SK-N-DZ (cell line): ENCODE data around the gene LRP2.

Source experiments
- DNase-seq: peaks from one replicate; pipeline ENCODE4 v3.0.0-alpha.2; 2015; ENCODE audit warnings: low spot score

Gene LRP2

GRCh38 chr2:169091761-169092519, 270.4 kb downstream of the LRP2 start:
- no peak for DNase-seq

- DNase-seq = no peak
Observed at GRCh38 chr2:169091256-169091655, 271.1 kb downstream of the LRP2 start.

- no peak for DNase-seq
Observed at GRCh38 chr2:169090133-169090820, 272.1 kb downstream of the LRP2 start.

GRCh38 chr2:169089182-169089581, 273.2 kb downstream of the LRP2 start:
- DNase-seq = no peak

- no peak for DNase-seq
Observed at GRCh38 chr2:169087757-169088379, 274.5 kb downstream of the LRP2 start.

GRCh38 chr2:169086893-169087467, 275.4 kb downstream of the LRP2 start:
- DNase-seq = no peak

GRCh38 chr2:169082995-169083394, 279.3 kb downstream of the LRP2 start:
- no peak for DNase-seq

- DNase-seq = no peak
Observed at GRCh38 chr2:169081551-169081950, 280.8 kb downstream of the LRP2 start.

- DNase-seq = no peak
Observed at GRCh38 chr2:169080250-169081069, 281.9 kb downstream of the LRP2 start.

GRCh38 chr2:169077674-169078240, 284.6 kb downstream of the LRP2 start:
- DNase-seq = no peak
